SKM-1 treated with dmso at 0.1 percent for 144 hours (cell line): Measurements from ENCODE around the gene ITGB4.

ENCODE experiments used
- DNase-seq: peaks from one replicate; lab custom pipeline; 2025; ENCODE audit not compliant: unreplicated experiment; lab: John Stamatoyannopoulos, UW

Gene ITGB4

DNA sequence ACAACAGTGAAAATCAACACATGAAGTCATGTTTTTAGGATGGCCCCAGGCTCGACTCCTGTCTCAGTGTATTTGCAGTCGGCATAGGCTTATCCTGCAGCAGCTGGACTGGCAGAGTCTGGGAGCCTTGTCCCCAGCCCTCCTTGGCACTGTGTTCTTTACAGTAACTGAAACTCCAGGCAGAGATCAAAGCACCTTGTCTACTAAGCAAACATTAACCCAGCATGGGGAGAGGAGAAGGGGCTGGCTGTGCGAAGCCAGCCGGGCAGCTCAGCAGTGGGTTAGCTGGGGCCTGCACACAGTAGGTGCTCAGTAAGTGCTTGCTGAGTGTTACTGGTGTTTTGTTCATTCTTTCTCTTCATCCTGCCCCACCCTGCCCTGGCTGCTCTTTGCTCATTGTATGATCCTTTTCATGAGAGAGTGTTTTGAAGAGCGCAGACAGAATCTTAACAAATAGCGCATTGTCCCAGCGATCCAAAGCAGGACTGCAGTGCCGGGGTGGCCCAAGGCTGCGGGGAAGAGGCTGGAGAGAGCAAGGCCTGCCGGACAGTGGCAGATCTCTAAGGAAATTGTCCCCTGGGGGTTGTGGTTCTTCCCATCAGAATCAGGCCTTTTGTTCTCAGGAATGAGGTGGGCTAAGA is 23.5 kb upstream of the ITGB4 start:
- DNase-seq, result no peak

DNA sequence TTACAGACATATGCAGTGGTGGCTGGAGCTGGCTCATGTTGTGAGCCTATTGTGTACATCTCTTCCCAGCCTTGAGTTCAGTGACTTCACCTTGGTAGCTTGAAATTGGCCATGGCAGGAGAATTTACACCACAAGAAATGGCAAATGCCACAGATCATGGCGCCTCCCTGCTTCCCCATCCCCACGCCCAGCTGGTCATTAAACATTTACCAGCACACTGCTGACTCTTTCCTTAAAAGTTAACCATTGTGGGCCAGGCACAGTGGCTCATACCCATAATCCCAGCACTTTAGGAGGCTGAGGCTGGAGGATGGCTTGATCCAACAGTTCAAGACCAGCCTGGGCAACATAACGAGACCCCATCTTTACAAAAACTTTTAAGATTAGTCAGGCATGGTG is 22.6 kb upstream of the ITGB4 start:
- DNase-seq, result no peak

DNA sequence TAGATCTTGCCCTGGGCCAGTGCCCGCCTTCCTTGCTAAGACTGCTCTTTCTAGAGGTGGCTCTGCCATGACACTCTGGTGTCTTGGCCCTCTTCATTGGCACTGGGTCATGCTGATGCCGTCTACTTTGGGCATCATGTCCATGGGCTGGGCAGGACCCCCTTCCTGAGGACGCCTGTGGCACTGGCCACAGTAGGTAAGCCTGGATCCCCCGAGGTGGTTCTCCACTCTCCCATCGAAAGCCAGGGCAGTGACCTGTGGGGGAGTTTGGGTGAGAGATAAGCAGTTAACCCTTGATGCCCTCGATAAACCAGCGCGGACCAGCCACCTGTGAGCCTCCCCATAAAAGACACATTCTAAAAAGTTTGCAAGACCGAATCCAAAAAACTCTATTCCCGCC is 20.0 kb upstream of the ITGB4 start:
- no peak for DNase-seq

DNA sequence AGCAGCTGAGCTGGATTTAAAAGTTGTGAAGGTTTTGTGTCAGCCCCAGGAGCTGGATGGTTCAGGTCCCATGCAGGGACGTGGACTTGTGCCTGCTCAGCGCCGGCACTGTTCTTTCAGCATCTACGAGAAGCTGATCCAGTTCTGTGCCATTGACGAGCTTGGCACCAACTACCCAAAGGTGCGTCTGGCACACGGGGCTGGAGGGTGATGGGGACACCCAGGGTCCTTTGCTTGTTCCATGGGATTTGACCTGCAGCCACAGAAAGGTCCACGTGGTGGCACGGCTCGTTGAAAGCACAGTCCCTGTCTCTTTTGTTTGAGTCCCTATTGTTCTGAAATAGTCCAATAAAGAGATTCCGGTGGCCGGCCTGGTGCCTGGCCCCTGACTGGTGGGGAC is 18.1 kb upstream of the ITGB4 start:
- no peak for DNase-seq

DNA sequence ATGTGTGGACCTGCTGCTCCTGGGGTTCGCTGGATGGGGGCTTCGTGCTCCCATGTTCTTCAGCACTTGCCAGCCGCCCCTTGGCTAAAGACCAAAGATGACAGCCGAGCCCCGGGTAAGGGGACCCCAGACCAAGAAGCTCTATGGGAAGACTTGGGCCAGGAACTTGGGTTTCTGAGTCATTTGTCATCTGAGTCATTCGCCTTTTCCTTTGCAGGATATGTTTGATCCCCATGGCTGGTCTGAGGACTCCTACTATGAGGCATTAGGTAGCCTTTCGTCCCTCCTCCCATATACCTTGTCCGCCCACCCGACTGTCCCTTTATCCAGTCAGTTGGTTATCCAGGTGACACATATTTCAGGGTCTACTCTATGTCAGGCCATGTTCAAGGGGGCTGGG is 17.7 kb upstream of the ITGB4 start:
- DNase-seq, result no peak

DNA sequence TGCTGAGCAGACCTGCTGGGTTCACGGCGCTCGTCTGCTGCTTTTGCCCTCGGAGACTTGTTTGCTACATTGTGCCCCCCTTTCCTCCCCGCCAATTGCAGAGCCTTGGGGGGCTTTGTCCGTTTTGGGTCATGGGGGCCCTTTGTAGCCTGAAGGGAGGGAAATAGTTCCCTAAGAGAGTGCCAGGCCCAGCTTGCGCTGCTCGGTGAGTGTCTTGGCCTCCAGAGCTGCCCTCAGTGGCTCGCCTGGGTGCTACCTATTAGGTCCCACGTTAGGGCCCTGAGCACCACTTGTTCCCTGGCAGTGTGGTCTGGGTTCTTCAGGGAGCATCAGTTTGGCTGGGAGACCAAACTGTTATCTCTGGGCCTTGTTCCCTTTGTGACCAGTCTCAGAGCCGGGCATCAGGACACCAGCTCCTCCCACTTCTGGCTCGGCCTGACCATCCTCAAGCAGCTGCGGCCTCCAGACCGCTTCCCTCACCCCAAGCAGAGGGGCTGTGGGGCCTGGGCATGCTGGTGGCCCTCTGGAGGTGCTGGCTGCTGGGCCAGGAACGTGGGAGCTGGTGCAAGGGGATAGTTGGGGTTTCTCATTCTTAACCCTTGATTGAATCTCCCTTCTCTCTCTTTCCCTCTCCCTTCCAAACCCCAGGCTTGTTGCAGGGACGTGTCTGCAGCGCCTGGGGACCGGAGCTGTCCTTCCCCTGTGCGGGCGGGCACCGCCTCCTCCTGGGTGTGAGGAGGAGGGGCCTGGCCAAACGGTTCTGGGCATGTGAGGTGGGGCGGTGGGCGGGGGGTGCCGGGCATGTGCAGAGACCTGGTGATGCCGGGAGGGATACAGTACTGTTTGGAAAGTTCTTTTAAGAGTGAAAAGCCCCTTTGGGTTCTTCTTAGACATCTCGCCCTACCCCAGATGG is 16.0 kb upstream of the ITGB4 start:
- DNase-seq, result no peak

DNA sequence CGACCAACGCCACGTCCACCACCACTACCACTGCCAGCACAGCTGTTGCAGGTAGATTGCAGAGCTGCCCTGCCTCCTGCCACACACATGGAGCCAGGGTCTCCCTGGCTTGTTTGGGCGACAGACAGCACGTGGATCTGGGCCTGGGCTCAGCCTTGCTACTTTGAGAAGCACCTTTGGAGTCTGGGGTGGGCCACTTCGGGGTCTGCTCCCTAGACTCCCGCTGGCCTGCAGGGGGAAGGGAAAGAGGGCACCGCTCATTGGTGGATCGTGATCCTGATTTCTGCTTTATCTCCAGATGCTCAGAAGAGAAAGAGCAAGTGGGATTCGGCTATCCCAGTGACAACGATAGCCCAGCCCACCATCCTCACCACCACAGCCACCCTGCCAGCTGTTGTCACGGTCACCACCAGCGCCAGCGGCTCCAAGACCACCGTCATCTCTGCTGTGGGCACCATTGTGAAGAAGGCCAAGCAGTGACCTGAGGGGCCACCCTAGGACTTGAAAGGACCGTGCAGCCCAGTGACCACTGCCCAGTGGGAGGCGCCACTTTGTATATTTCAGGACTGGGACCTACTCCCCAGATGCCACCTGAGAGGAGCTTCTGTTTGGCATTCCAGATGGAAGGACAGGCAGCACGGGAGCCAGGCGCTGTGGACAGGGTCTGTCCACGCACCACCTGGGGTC is 15.1 kb upstream of the ITGB4 start:
- no peak for DNase-seq

DNA sequence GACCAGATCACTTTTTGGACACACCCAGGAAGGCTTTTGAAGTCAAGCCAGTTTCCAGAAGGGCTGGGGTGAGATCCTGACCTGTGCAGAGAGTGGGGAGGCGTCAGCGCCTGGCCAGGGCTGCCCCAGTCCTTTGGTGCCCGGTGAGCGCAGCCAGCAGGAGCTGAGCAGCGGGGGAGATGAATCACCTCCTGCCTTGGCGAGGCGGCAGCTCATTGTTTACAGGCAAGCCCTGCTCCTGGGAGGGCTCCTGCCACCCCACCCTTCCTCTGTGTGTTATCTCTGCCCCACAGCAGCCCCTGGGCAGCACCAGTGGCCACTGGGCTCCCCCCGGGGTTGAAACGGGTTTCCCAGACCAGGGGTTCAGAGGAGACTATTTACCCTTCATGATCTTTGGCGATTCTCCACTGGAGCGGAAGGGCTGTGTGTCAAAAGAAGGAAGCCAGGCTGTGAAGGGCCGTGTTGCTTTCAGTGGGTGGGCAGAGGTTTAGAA is 14.1 kb upstream of the ITGB4 start:
- DNase-seq, result no peak

DNA sequence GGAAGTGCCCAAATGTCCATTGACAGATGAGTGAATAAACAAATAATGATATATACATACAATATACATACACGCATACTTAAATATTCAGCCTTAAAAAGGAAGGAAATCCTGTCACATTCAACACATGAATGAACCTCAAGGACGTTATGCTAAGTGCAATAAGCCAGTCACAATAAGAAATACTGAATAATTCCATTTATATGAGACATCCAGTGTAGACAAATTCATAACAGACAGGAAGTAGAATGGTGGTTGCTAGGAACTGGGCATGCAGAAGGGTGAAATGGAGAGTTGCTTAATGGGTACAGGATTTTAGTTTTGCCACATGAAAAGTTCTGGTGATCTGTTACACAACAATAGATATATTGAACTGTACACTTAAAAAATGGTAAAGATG is 8.8 kb upstream of the ITGB4 start:
- DNase-seq, result no peak

DNA sequence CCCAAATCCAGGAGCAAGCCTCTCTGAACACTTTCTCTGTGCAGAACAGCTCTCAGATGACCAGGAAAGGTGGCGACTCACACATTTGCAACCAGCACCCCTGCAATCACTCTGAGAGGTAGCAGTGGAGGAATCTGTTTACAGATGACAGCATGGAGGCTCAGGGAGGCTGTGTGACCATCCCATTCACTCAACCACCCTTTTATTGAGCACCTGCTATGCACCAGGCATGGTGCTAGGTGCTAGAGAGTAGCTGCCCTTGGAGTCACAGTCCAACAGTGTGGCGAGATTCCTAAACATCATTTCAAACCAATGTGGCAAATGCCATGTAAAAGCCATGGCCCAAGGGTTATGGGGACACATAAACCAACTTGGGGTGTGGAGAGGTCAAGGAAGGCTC is 1.5 kb upstream of the ITGB4 start:
- DNase-seq, result no peak

DNA sequence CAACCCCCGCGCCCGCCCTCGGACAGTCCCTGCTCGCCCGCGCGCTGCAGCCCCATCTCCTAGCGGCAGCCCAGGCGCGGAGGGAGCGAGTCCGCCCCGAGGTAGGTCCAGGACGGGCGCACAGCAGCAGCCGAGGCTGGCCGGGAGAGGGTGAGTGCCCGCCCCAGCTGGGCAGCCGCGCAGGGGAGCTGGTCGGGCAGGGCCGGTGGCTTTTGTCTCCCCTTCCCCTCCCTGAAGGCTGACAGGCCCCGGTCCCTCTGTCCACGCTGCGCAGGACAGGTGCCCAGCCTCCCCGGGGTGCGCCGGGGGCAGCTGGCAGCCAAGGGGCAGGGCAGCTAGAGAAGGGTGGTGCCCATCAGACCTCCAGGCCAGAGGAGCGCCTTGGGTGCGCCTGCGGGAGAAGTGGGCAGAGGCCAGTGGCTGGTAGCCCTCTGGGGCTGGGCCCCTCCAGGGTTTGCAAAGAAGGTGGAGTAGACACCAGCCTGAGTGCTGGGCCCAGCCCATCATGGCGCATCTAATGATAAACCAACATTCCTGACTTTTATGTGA is 278 bp downstream of the ITGB4 start:
- DNase-seq, result no peak

DNA sequence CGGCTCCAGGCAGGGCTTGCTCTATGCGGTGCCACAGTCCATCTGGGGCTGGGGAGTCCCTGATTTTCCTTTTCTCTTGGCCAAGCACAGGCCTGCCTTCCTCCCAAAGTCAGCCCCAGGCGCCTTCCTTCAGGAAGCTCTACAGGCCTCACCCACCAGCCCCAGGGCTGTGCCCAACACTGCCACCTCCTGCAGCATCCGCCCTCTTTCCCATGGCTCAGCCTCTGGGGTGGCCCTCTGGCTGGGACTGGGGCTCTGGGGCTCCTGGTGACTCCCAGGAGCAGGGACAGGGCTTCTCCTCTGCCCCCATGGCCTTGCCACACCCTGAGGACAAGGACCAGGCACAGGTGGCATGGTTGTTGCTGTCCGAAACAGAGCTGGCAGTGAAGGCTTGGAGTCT is 817 bp downstream of the ITGB4 start:
- no peak for DNase-seq

DNA sequence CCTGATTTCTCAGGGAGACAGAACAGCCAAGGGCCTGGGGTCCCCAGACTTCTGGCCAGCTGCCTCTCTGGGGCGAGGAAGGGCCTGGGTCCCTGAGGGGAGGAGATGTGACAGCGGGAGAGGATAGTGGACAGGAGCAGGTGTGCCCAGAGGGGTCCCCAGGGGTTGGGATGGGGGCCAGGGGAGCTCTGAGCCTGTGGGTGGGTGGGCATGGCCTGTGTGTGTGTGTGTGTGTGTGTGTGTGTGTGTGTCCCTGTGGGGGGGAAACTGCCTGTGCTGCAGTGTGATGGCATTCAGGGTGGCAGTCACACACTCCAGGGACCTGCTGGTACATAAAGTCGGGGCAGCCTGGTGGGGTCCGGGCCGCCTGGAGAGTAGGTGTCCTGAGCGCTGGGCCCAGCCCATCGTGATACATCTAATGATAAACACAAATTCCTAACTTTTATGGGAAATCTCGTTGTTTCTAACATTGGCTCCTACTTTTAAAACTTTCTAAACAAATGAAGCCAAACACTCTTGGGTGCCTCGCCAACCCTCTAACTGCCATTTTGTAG is 1.4 kb downstream of the ITGB4 start:
- DNase-seq, result no peak

DNA sequence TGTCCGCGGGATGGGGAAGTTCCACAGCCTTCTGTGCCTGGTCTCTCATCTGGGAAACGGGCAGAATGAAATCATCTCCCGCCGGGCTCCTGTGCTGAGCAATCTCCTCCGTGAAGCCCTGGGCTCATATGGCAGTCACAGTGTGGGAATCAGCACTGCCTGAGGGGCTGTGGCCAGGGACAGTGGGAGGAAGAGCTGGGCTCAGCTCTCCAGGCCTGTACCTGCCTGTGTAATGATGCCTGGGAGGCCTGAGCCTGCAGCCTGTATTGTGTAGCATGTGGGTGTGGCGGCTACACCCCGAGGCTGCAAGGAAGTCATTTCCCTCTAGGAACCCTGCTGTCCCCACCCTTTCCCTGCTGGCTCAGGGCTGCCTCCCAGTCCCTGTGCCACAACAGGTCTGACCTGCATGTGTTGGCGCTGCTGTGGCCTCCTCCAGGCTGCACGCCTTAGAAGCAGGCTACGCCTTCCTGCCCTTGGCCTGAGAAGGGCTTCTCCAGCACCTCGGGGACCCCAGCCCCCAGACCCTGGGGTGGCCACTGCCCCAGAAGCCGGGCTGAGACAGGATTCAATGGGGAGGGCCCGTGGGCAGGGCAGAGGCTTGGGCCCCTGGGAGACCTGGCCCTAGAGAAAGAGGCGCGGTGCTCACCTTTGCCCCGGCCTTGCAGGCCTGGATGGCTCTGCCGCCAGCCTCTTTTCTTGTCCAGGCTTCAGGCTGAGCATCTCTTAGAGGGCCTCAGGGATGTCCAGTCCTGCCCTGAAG is 2.1 kb downstream of the ITGB4 start:
- no peak for DNase-seq

DNA sequence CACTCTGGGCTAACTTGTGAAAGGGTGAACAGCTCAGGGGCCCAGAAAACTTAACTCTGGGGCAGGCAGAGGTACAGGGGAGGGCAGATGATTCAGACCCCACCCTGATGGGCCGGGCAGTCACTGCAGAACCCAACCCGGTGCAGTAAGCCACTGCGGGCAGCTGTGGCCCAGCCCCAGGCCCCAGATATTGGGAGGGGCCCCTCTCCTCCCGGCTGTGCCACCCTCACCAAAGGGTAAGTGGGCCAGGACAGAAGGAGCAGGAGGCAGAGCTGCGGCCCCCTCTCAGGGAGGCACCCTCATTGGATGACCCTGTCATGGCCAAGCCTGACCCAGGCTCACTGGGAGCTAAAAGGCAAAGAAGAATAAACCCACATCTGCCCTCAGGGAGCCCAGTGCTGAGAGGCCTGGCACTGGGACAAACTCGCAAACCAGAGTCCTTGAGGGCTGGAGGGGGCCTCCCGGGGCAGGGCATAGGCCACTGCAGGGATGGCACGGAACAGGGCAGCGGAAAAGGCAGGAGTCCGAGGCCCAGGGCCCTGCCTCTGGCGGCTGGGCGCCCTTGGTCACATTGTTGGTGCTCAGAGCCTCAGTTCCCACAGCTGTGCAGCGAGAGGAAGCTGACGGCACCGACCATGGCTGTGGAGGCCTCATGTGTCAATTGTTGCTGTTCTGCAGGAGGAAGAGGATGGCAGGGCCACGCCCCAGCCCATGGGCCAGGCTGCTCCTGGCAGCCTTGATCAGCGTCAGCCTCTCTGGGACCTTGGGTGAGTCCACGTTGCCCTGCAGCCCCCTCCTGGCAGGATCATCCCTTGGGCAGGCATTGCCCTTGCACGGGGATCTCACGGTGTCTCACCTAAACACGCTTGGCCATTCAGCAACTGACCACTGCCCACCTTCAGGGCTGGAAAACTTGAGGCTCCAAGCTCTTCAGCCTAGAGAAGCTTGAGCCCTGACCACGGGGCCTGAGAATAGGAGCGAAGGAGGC is 3.1 kb downstream of the ITGB4 start:
- no peak for DNase-seq

DNA sequence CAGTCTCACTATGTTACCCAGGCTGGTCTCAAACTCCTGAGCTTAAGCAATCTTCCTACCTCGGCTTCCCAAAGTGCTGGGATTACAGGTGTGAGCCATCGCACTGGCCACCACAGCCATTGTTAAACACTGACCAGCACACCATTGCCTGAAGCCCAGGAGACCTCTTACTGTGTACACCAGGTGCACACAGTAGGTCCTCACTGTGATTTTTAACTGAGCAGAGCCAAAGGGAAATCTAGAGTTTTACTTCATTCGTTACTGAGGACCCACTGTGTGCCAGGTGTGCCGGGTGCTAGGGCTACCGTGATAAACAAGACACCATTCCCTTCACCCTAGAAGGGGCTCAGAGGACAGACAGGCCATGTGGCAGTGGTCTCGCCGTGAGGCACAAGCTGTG is 4.2 kb downstream of the ITGB4 start:
- no peak for DNase-seq

DNA sequence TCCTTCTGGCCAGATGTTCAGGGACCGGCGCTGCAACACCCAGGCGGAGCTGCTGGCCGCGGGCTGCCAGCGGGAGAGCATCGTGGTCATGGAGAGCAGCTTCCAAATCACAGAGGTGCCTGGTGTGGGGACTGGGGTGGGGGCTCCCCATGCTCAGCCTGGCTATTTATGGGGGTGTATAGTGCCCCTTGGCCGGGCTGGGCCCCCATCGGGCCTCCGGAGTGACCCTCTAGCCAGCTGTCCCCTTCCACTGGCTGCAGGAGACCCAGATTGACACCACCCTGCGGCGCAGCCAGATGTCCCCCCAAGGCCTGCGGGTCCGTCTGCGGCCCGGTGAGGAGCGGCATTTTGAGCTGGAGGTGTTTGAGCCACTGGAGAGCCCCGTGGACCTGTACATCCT is 6.1 kb downstream of the ITGB4 start:
- DNase-seq, result no peak

DNA sequence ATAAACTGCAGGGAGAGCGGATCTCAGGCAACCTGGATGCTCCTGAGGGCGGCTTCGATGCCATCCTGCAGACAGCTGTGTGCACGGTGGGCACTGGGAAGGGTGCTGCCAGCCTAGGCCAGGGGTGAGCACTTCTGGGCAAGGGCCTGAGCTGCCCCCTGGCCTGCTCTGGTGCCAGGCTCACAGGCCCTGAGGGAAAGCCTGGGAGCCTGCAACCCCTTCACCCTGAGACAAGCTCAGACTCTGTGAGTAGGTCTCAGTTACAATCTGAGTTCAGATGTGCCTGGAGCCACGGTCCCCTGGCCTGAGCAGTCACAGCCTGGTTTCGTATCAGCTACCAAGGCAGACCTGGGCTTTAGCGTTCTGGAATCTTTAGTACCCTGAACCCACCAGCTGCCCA is 8.1 kb downstream of the ITGB4 start:
- DNase-seq, result no peak

DNA sequence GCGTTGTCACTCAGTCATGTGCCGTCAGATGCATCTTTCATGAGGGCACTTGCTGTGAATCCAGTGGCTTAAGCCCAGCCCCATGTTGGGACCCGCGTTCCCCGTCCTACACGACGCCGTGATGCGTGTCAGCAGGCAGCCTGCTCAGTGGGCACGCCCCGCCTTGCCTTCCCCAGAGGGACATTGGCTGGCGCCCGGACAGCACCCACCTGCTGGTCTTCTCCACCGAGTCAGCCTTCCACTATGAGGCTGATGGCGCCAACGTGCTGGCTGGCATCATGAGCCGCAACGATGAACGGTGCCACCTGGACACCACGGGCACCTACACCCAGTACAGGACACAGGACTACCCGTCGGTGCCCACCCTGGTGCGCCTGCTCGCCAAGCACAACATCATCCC is 8.8 kb downstream of the ITGB4 start:
- DNase-seq, result no peak
